CD4-positive, alpha-beta T cell (primary cell): ENCODE measurements around the gene SPRY1. TPM values are rescaled to one million over a fixed set of nuclear protein-coding genes. Genes with fewer than 3 reads are reported as not detected.

Source experiments
- ATAC-seq: fragments of 200-7000 bp; cut with Tn5 transposase; one replicate; pipeline ENCODE4 v1.10.0; 2022; ENCODE audit warnings: mild to moderate bottlenecking; ENCODE audit not compliant: poor library complexity
- CTCF ChIA-PET: fragments of 350-600 bp; sonication (Branson Sonifier 250); formaldehyde crosslinking; loops from one replicate; lab custom pipeline; 2021; ENCODE audit warnings: antibody characterized with exemption, inconsistent platforms; lab: Charles Lee
- POLR2A ChIA-PET: fragments of 350-600 bp; sonication (Branson Sonifier 250); formaldehyde crosslinking; loops from one replicate; lab custom pipeline; 2021; ENCODE audit warnings: antibody characterized with exemption, inconsistent platforms; lab: Charles Lee
- DNase-seq, 14 experiments: peaks; one replicate each; pipeline ENCODE4 v3.0.0-alpha.2; 2013 to 2020; ENCODE audit warnings: mixed read lengths in 2 of 14
- H3K27ac ChIP-seq, 2 donors: one replicate each; pipeline versions ENCODE4 v1.5.1 to v1.7.0; 2013; ENCODE audit warnings: low read length in 2 of 2, low read depth in 1 of 2, mild to moderate bottlenecking in 1 of 2
- H3K27me3 ChIP-seq, 2 experiments: 1 replicate in 1 of 2; 2 replicates in 1 of 2; pipeline versions ENCODE4 v1.6.1 to v1.7.0; 2013; ENCODE audit warnings: low read length in 2 of 2, control low read depth in 1 of 2, mild to moderate bottlenecking in 1 of 2, moderate library complexity in 1 of 2; ENCODE audit not compliant: insufficient read depth in 2 of 2, control insufficient read depth in 1 of 2
- H3K36me3 ChIP-seq: one replicate; pipeline ENCODE4 v1.6.1; 2013; ENCODE audit warnings: low read length, control low read depth; ENCODE audit not compliant: insufficient read depth
- H3K4me1 ChIP-seq: one replicate; pipeline ENCODE4 v1.6.1; 2013; ENCODE audit warnings: low read length, control low read depth; ENCODE audit not compliant: insufficient read depth
- H3K4me3 ChIP-seq: one replicate; pipeline ENCODE4 v1.5.1; 2013; ENCODE audit warnings: mild to moderate bottlenecking, low read length, moderate library complexity
- H3K9me3 ChIP-seq, 2 experiments: 1 replicate in 1 of 2; 2 replicates in 1 of 2; pipeline versions ENCODE4 v1.6.1 to v1.7.0; 2013; ENCODE audit warnings: low read length in 2 of 2, mild to moderate bottlenecking in 2 of 2, control low read depth in 1 of 2, moderate library complexity in 1 of 2; ENCODE audit not compliant: control insufficient read depth in 1 of 2, insufficient read depth in 1 of 2
- H3K27ac Mint-ChIP-seq: one replicate; pipeline ENCODE4 v1.8.0; 2020; ENCODE audit warnings: mixed read lengths
- H3K27me3 Mint-ChIP-seq: one replicate; pipeline ENCODE4 v1.8.0; 2021; ENCODE audit warnings: mixed read lengths
- H3K36me3 Mint-ChIP-seq: one replicate; pipeline ENCODE4 v1.8.0; 2021; ENCODE audit warnings: low read depth, mixed read lengths
- H3K4me1 Mint-ChIP-seq: one replicate; pipeline ENCODE4 v1.8.0; 2021; ENCODE audit warnings: low read depth, mixed read lengths
- H3K4me3 Mint-ChIP-seq: one replicate; pipeline ENCODE4 v1.8.0; 2020; ENCODE audit warnings: mild to moderate bottlenecking, mixed read lengths
- H3K9me3 Mint-ChIP-seq: one replicate; pipeline ENCODE4 v1.8.0; 2020; ENCODE audit warnings: mixed read lengths
- CTCF ChIP-seq: fragments of 200-600 bp; IDR thresholded peaks from one replicate; pipeline ENCODE4 v1.8.0; 2022; ENCODE audit warnings: antibody characterized with exemption, mild to moderate bottlenecking
- intact Hi-C, 2 experiments: fragments of 100-400 bp; cut with DNase I in 1 of 2; cut with micrococcal nuclease in 1 of 2; formaldehyde crosslinking; loops; one replicate each; pipeline versions ENCODE4 v1.15.1 to v1.9.0; 2023 to 2025; cut with DNase I, micrococcal nuclease
- total RNA-seq, 174 experiments: library from RNA in 2 of 174; stranded (reverse) in 2 of 174; gene quantifications; one replicate each; pipeline ENCODE4 v1.2.3 and lab custom pipeline; 2021 to 2026

The SPRY1 gene
- total RNA-seq, 2 experiments from 2014 or later = 19.6 to 20.3 TPM

- no peaks in the 10 kb centered on the region for H3K4me1 ChIP-seq
- CTCF ChIA-PET = no interaction called here
- H3K27me3 Mint-ChIP-seq = peaks cover 6% of the 10 kb centered on the region
- no peak overlapping the region for H3K27ac Mint-ChIP-seq
- H3K9me3 Mint-ChIP-seq = no peaks in the 10 kb centered on the region
- ATAC-seq (no peak), DNase-seq (no peak)
- H3K27ac ChIP-seq = no peak overlapping the region
- no peak for TF ChIP-seq CTCF
- no peaks in the 10 kb centered on the region for H3K9me3 ChIP-seq
- POLR2A ChIA-PET = no interaction called here
- no peak overlapping the region for H3K4me3 ChIP-seq
- H3K4me3 Mint-ChIP-seq = no peak overlapping the region
- intact Hi-C loops = no loop called here
- H3K4me1 Mint-ChIP-seq = no peaks in the 10 kb centered on the region
- H3K27me3 ChIP-seq = no peaks in the 10 kb centered on the region
- H3K36me3 ChIP-seq = no peaks in the 10 kb centered on the region
- no peaks in the 10 kb centered on the region for H3K36me3 Mint-ChIP-seq
These were observed 32.9 kb upstream of the SPRY1 start for GRCh38 chr4:123363729-123364128.

- H3K9me3 Mint-ChIP-seq = no peaks in the 10 kb centered on the region
- no peaks in the 10 kb centered on the region for H3K36me3 ChIP-seq
- no peaks in the 10 kb centered on the region for H3K4me1 ChIP-seq
- no peak for DNase-seq
- intact Hi-C loops = no loop called here
- TF ChIP-seq CTCF = no peak
- H3K4me3 Mint-ChIP-seq = no peak overlapping the region
- POLR2A ChIA-PET = no interaction called here
- H3K27ac ChIP-seq = no peak overlapping the region
- H3K9me3 ChIP-seq = no peaks in the 10 kb centered on the region
- no peaks in the 10 kb centered on the region for H3K27me3 ChIP-seq
- ATAC-seq = no peak
- H3K36me3 Mint-ChIP-seq = no peaks in the 10 kb centered on the region
- H3K27me3 Mint-ChIP-seq = no peaks in the 10 kb centered on the region
- H3K4me1 Mint-ChIP-seq = no peaks in the 10 kb centered on the region
- no peak overlapping the region for H3K27ac Mint-ChIP-seq
- no peak overlapping the region for H3K4me3 ChIP-seq
- CTCF ChIA-PET = no interaction called here
These were observed 31.7 kb upstream of the SPRY1 start for GRCh38 chr4:123364906-123365305.

- ChIA-PET POLR2A (no interaction called here), CTCF (no interaction called here)
- Mint-ChIP-seq H3K4me3 (no peak overlapping the region), H3K9me3 (no peaks in the 10 kb centered on the region), H3K27ac (no peak overlapping the region), H3K36me3 (no peaks in the 10 kb centered on the region), H3K27me3 (no peaks in the 10 kb centered on the region), H3K4me1 (no peaks in the 10 kb centered on the region)
- intact Hi-C loops = no loop called here
- Histone ChIP-seq H3K4me3 (no peak overlapping the region), H3K4me1 (no peaks in the 10 kb centered on the region), H3K36me3 (no peaks in the 10 kb centered on the region), H3K9me3 (no peaks in the 10 kb centered on the region), H3K27ac (no peak overlapping the region), H3K27me3 (no peaks in the 10 kb centered on the region)
- ATAC-seq (no peak), DNase-seq (no peak)
- TF ChIP-seq CTCF = no peak
These were observed 31.2 kb upstream of the SPRY1 start for GRCh38 chr4:123365412-123365811.
